HL-60 (cell line): Measurements from ENCODE around the gene FOXO6.

Experiments used
- DNase-seq, 2 experiments: peaks; one replicate each; pipeline ENCODE4 v3.0.0-alpha.2; 2010 to 2020; ENCODE audit warnings: low read depth in 1 of 2, low spot score in 1 of 2
- H3K27ac ChIP-seq: fragments of 250-450 bp; sonication (Bioruptor Pico); replicated peaks from 2 replicates; pipeline ENCODE4 v1.5.1; 2020; ENCODE audit warnings: mild to moderate bottlenecking, moderate library complexity
- H3K27me3 ChIP-seq: fragments of 250-450 bp; sonication (Bioruptor Pico); 2 replicates; pipeline ENCODE4 v1.5.1; 2021; ENCODE audit warnings: mild to moderate bottlenecking, moderate library complexity; ENCODE audit not compliant: insufficient read depth, poor library complexity, severe bottlenecking
- H3K4me3 ChIP-seq: replicated peaks from 2 replicates; pipeline ENCODE4 v1.5.1; 2011; ENCODE audit warnings: mild to moderate bottlenecking, control low read depth, low read length; ENCODE audit not compliant: insufficient read depth
- CTCF ChIP-seq: IDR thresholded peaks from one replicate; pipeline ENCODE4 v1.5.1; 2011; ENCODE audit warnings: low read length, control low read depth, inconsistent platforms; ENCODE audit not compliant: insufficient read depth
- GABPA ChIP-seq: IDR thresholded peaks from 2 replicates; pipeline ENCODE4 v1.6.1; 2012; ENCODE audit warnings: low read depth
- POLR2AphosphoS5 ChIP-seq: IDR thresholded peaks from 2 replicates; pipeline ENCODE4 v1.6.1; 2012; ENCODE audit warnings: low read depth
- REST ChIP-seq: IDR thresholded peaks from 2 replicates; pipeline ENCODE4 v1.6.1; 2012; ENCODE audit warnings: low read depth; ENCODE audit not compliant: insufficient replicate concordance
- SPI1 ChIP-seq: IDR thresholded peaks from 2 replicates; pipeline ENCODE4 v1.6.1; 2012; ENCODE audit warnings: low read depth, mild to moderate bottlenecking, borderline replicate concordance

FOXO6 gene

GRCh38 chr1:41358131-41359021 lies 2.9 kb upstream of the FOXO6 start:
- H3K27ac ChIP-seq, result no peak overlapping the region
- no peak overlapping the region for H3K4me3 ChIP-seq
- TF ChIP-seq REST, result no peak
- no peak for TF ChIP-seq POLR2AphosphoS5
- TF ChIP-seq CTCF, result no peak
- TF ChIP-seq SPI1, result no peak
- no peak for TF ChIP-seq GABPA
- peaks cover 11% of the 10 kb centered on the region for H3K27me3 ChIP-seq
- no peak for DNase-seq

- no peak overlapping the region for H3K4me3 ChIP-seq
- H3K27ac ChIP-seq, result no peak overlapping the region
- no peak for DNase-seq
- H3K27me3 ChIP-seq, result peaks cover 11% of the 10 kb centered on the region
- no peak for TF ChIP-seq CTCF
- no peak for TF ChIP-seq GABPA
- TF ChIP-seq POLR2AphosphoS5, result no peak
- no peak for TF ChIP-seq REST
- no peak for TF ChIP-seq SPI1
These were observed 1.8 kb upstream of the FOXO6 start for GRCh38 chr1:41359211-41360073.

- DNase-seq, result no peak
- H3K27me3 ChIP-seq, result peaks cover 11% of the 10 kb centered on the region
- H3K4me3 ChIP-seq, result no peak overlapping the region; the same call in 1 of the 2 replicates
- no peak for TF ChIP-seq GABPA
- TF ChIP-seq CTCF, result no peak
- no peak for TF ChIP-seq SPI1
- TF ChIP-seq POLR2AphosphoS5, result no peak
- TF ChIP-seq REST, result no peak
- peak overlapping the region; percentile 24; the same call in 1 of the 2 replicates for H3K27ac ChIP-seq
These were observed 1.0 kb upstream of the FOXO6 start for GRCh38 chr1:41360074-41360785.
